NB4 (cell line): ENCODE results near the gene TMEM258.

ENCODE experiments used
- TF ChIP-seq, protein P1 (sequence below): IDR thresholded peaks from 2 replicates; pipeline ENCODE4 v1.6.1; 2011; ENCODE audit warnings: low read depth, low read length
- TF ChIP-seq, protein P2 (sequence below): IDR thresholded peaks from one replicate; pipeline ENCODE4 v1.5.1; 2012; ENCODE audit warnings: low read depth, low read length

DNA sequence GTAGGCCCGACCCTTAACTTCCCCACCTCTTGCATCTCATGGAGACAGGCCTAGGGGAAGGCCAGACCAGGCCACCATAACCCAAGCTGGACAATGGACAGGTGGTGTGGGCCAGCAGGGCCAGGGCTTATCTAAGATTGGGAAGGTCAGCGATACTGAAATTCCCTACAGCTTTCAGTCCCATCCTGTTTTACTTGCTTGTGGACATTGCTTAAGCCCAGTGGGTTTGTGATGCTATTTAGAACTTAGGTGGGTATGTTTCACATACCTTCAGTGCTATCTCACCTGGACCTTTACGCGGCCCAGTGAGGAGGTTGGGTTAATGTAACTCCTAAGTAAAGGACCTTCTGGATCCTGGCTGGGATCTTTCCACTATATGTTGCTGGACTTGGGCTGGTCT, 37.4 kb upstream of the TMEM258 start:
- TF ChIP-seq, protein P1, sequence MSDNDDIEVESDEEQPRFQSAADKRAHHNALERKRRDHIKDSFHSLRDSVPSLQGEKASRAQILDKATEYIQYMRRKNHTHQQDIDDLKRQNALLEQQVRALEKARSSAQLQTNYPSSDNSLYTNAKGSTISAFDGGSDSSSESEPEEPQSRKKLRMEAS: no peak
- TF ChIP-seq, protein P2, sequence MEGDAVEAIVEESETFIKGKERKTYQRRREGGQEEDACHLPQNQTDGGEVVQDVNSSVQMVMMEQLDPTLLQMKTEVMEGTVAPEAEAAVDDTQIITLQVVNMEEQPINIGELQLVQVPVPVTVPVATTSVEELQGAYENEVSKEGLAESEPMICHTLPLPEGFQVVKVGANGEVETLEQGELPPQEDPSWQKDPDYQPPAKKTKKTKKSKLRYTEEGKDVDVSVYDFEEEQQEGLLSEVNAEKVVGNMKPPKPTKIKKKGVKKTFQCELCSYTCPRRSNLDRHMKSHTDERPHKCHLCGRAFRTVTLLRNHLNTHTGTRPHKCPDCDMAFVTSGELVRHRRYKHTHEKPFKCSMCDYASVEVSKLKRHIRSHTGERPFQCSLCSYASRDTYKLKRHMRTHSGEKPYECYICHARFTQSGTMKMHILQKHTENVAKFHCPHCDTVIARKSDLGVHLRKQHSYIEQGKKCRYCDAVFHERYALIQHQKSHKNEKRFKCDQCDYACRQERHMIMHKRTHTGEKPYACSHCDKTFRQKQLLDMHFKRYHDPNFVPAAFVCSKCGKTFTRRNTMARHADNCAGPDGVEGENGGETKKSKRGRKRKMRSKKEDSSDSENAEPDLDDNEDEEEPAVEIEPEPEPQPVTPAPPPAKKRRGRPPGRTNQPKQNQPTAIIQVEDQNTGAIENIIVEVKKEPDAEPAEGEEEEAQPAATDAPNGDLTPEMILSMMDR: no peak
